Measurements from ENCODE around the gene GBP3. TPM values are rescaled to one million over a fixed set of nuclear protein-coding genes. Genes with fewer than 3 reads are reported as not detected.

Gene GBP3
- total and polyA plus RNA-seq, 2 of the 8 experiments (the other 6 are each of a cell fraction or from before 2014, with no cell fraction given): not detected

GRCh38 chr1:88985692-88986091 lies 37.0 kb downstream of the GBP3 start:
- Histone ChIP-seq H3K36me3 (ENCODE audit: control insufficient read depth in 2 of 4, insufficient read depth in 4 of 4, low read length in 3 of 4) (peaks cover 0 to 33% (median 7%) of the 10 kb centered on the region in 4 experiments; a peak in 6 of 8 replicates), H3K56ac (replicated peaks; ENCODE audit: insufficient read length, low read depth, low read length) (no peak overlapping the region), H3K4me1 (replicated peaks in 1 of 4; ENCODE audit: control insufficient read depth in 3 of 4, insufficient read depth in 4 of 4, low read length in 3 of 4) (peaks cover 0 to 3% (median 0%) of the 10 kb centered on the region in 4 experiments; a peak in 1 of 7 replicates), H3K4me2 (ENCODE audit: insufficient read depth in 1 of 2, low read depth in 2 of 2, low read length in 2 of 2) (no peak overlapping the region), H3K4me3 (ENCODE audit: extremely low read depth in 1 of 4, insufficient read depth in 2 of 4, low read depth in 3 of 4, low read length in 4 of 4) (no peak overlapping the region), H2BK15ac (ENCODE audit: low read length) (no peak overlapping the region), H3K23me2 (ENCODE audit: low read depth, low read length) (no peaks in the 10 kb centered on the region), H2AK5ac (ENCODE audit: low read depth, low read length) (no peak overlapping the region), H2BK5ac (ENCODE audit: low read depth, low read length) (no peak overlapping the region), H3K79me1 (ENCODE audit: low read depth, low read length) (peaks cover 9% of the 10 kb centered on the region; the same call in 1 of the 2 replicates), H3K79me2 (ENCODE audit: control insufficient read depth in 1 of 2, insufficient read depth in 2 of 2, low read length in 2 of 2) (peaks cover 4 to 90% of the 10 kb centered on the region in 2 experiments), H3K27me3 (replicated peaks in 1 of 4; ENCODE audit: control insufficient read depth in 3 of 4, extremely low read depth in 1 of 4, insufficient read depth in 3 of 4, low read length in 3 of 4) (no peaks in the 10 kb centered on the region), H3K23ac (ENCODE audit: insufficient read length) (no peak overlapping the region), H4K20me1 (replicated peaks in 1 of 2; ENCODE audit: control insufficient read depth in 1 of 2, insufficient read depth in 2 of 2, low read length in 2 of 2) (peaks cover 6% of the 10 kb centered on the region in 2 experiments), H3K27ac (ENCODE audit: low read depth, low read length) (no peak overlapping the region), H3K18ac (ENCODE audit: extremely low read depth, low read length) (no peak overlapping the region), H4K8ac (ENCODE audit: extremely low read depth, insufficient read depth, low read length) (no peak overlapping the region), H3K9ac (replicated peaks in 1 of 4; ENCODE audit: extremely low read depth in 1 of 4, low read depth in 3 of 4, low read length in 3 of 4) (no peak overlapping the region), H2BK120ac (replicated peaks; ENCODE audit: low read depth, low read length) (no peak overlapping the region), H3K4ac (replicated peaks; ENCODE audit: insufficient read length, low read depth, low read length) (no peak overlapping the region), H3K14ac (ENCODE audit: insufficient read length) (no peak overlapping the region), H2BK12ac (ENCODE audit: low read depth, low read length) (no peak overlapping the region), H4K91ac (replicated peaks; ENCODE audit: insufficient read length, low read length) (no peak overlapping the region), H4K5ac (ENCODE audit: insufficient read length, low read depth, low read length) (no peak overlapping the region), H2AFZ (ENCODE audit: low read length) (no peak overlapping the region), H3K9me3 (ENCODE audit: insufficient read depth in 2 of 2, low read depth in 1 of 2, low read length in 1 of 2) (no peaks in the 10 kb centered on the region), H2BK20ac (ENCODE audit: low read length) (no peak overlapping the region)
- no peak for TF ChIP-seq ATF2 (IDR thresholded peaks at IDR 0.05; ENCODE audit: low read length)
- no peak for TF ChIP-seq NRF1 (IDR thresholded peaks at IDR 0.05; ENCODE audit: low read depth, low read length)
- no peak for TF ChIP-seq RXRA (IDR thresholded peaks at IDR 0.05; ENCODE audit: insufficient read depth, low read depth, low read length)
- no peak for TF ChIP-seq RAD21 (IDR thresholded peaks at IDR 0.05 in 1 of 2, conservative IDR thresholded peaks at IDR 0.05 in 1 of 2; ENCODE audit: low read depth in 2 of 2, low read length in 2 of 2)
- no peak for TF ChIP-seq YY1 (IDR thresholded peaks at IDR 0.05; ENCODE audit: low read depth, low read length)
- no peak for TF ChIP-seq HDAC6 (IDR thresholded peaks at IDR 0.05; ENCODE audit: low read depth, low read length)
- TF ChIP-seq CEBPB (IDR thresholded peaks at IDR 0.05; ENCODE audit: low read depth, low read length): no peak
- no peak for TF ChIP-seq ZNF274 (IDR thresholded peaks at IDR 0.05; ENCODE audit: borderline replicate concordance, extremely low read depth, low read length)
- no peak for TF ChIP-seq KDM4A (IDR thresholded peaks at IDR 0.05; ENCODE audit: low read depth, low read length, severe bottlenecking)
- TF ChIP-seq RFX5 (IDR thresholded peaks at IDR 0.05; ENCODE audit: borderline replicate concordance, low read depth, low read length): no peak
- no peak for TF ChIP-seq SP1 (IDR thresholded peaks at IDR 0.05; ENCODE audit: low read depth, low read length)
- no peak for TF ChIP-seq TAF7 (optimal IDR thresholded peaks at IDR 0.05; ENCODE audit: borderline replicate concordance, low read depth, low read length)
- 86% methylated on average over 4 of the region's 4 CpGs; no CpG with 5 or more reads in 1 of the 2 experiments for WGBS, 2 experiments (ENCODE audit: extremely low coverage in 1 of 2, insufficient coverage in 1 of 2, insufficient read length in 1 of 2, insufficient replicate concordance in 2 of 2, low coverage in 1 of 2, low lambda C conversion rate in 2 of 2, missing lambda C conversion rate in 1 of 2)
- no peak for DNase-seq (ENCODE audit: low read depth in 1 of 2, low spot score in 2 of 2)
- CTCF ChIA-PET (ENCODE audit: partially characterized antibody): interaction anchor here (1.4 to 3.4 kb wide), 6 partner anchors 12 to 455 kb away, joined by 3 to 63 read pairs (median 4); no protein-coding TSS in a partner anchor
- FAIRE-seq: no peak
- POLR2A ChIA-PET (ENCODE audit: partially characterized antibody): no interaction called here
